Measurements from ENCODE around the gene PITX3.
"Not testable (repeated sequence)": the region's sequence is repeated elsewhere in the genome, so short reads cannot be mapped to it uniquely, and the experiment has no call there.

Gene PITX3

GRCh38 chr10:102254426-102254825, 13.1 kb upstream of the PITX3 start:
- DNase-seq = no peak

- not testable (repeated sequence) for DNase-seq
These were observed 11.2 kb upstream of the PITX3 start for GRCh38 chr10:102252508-102252907.

GRCh38 chr10:102247734-102248133, 6.4 kb upstream of the PITX3 start:
- no peak for DNase-seq

GRCh38 chr10:102246261-102246660, 4.9 kb upstream of the PITX3 start:
- no peak for DNase-seq

- no peak for DNase-seq
These were observed 4.6 kb upstream of the PITX3 start for GRCh38 chr10:102245932-102246251.

- peak; percentile 93 for DNase-seq
These were observed 4.0 kb upstream of the PITX3 start, which contains the start of gene GBF1 for GRCh38 chr10:102245082-102245931. Gene GBF1, plus strand, starts transcription at chr10:102245532. Its CDS starts 13,407 bp downstream, at chr10:102258939.

- no peak for DNase-seq
These were observed 2.0 kb upstream of the PITX3 start for GRCh38 chr10:102243309-102243708.

- DNase-seq = no peak
These were observed 790 bp upstream of the PITX3 start for GRCh38 chr10:102242118-102242485.

- DNase-seq = no peak
These were observed 274 bp downstream of the PITX3 start for GRCh38 chr10:102241032-102241443.

GRCh38 chr10:102240467-102241031, 763 bp downstream of the PITX3 start:
- no peak for DNase-seq

- DNase-seq = no peak
These were observed 3.5 kb downstream of the PITX3 start for GRCh38 chr10:102237711-102238252.

- DNase-seq = no peak
These were observed 5.3 kb downstream of the PITX3 start for GRCh38 chr10:102236006-102236405.

GRCh38 chr10:102235598-102235920, 5.8 kb downstream of the PITX3 start:
- DNase-seq = no peak

GRCh38 chr10:102234888-102235597, 6.3 kb downstream of the PITX3 start:
- DNase-seq = no peak

- DNase-seq = no peak
These were observed 7.3 kb downstream of the PITX3 start for GRCh38 chr10:102233997-102234396.

- peak; percentile 95 for DNase-seq
These were observed 9.7 kb downstream of the PITX3 start for GRCh38 chr10:102231357-102232318.

- DNase-seq = peak; percentile 59
These were observed 10.4 kb downstream of the PITX3 start for GRCh38 chr10:102230861-102231356.

- peak; percentile 73 for DNase-seq
These were observed 10.9 kb downstream of the PITX3 start for GRCh38 chr10:102230264-102230860.

- peak; percentile 88 for DNase-seq
These were observed 11.5 kb downstream of the PITX3 start for GRCh38 chr10:102229810-102230263.

- no peak for DNase-seq
These were observed 14.3 kb downstream of the PITX3 start for GRCh38 chr10:102227050-102227449.

- DNase-seq = no peak
These were observed 14.8 kb downstream of the PITX3 start for GRCh38 chr10:102226542-102226870.
